NCI-H1105 treated with DMSO at 0.1 percent for 48 hours (cell line): ENCODE results near the gene ACTN4.

Experiments used
- DNase-seq: peaks from one replicate; lab custom pipeline; 2025; lab: John Stamatoyannopoulos, UW

Gene ACTN4

DNA sequence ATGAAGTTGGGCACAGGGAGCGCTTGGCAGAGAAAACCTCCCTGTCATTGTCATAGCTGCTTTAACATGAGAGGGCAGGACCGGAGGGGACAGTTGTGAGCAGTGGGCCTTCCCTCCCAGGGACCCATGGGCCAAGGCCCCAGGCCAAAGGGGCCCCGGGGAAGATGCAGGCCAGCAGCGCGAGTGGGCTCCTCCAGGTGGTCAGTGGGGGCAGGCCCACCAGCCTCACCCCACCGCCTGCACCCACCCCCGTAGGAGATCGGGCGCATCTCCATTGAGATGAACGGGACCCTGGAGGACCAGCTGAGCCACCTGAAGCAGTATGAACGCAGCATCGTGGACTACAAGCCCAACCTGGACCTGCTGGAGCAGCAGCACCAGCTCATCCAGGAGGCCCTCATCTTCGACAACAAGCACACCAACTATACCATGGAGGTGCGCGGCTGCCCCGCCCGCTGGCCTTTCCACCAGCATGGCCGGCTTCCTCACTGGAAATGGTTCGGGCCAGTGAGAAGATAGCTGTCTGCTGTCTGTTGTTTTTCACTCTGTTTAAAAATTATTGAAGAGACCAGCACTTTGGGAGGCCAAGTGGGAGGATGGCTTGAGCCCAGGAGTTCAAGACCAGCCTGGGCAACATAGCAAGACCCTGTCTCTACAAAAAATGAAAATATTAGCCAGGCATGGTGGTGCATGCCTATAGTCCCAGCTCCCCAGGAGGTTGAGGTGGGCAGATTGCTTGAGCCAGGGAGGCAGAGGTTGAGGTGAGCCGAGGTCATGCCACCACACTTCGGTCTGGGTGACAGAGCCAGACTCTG is 78.2 kb downstream of the ACTN4 start:
- no peak for DNase-seq

DNA sequence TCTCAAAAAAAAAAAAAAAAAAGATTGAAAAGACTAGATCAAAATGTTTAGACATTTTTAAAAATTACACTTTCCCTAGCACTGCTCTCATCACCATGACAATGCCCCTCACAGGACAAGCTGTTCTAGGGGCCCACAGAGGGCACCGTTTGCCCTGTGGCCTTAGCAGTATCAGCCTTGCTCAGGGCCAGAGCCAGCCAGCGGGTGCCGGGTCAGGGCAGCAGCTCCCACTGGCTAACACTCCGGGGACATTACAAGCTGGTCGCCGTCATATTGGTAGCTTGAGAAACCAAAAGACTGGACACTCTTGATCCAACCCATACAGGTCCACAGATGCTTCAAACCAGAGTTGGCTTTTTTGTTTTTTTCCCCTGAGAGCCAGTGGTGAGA is 78.8 kb downstream of the ACTN4 start:
- no peak for DNase-seq

DNA sequence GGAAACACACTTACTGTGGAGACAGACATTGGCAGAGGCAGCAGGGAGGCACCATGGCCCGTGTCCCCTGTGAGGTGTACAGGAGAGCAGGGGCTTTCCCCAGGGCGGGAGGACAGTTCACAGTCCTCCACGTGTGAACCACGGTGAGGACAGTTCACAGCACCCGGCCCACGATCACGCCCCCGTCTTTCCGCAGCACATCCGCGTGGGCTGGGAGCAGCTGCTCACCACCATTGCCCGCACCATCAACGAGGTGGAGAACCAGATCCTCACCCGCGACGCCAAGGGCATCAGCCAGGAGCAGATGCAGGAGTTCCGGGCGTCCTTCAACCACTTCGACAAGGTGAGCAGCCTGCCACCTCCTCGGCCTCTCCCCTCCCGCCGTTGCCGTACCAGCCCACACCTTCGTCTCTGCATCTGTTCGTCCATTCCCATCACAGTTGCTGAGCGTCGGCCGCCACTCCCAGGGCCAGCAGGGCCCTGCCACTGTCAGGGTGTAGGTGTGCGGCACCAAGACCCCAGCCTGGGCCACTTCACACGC is 79.4 kb downstream of the ACTN4 start:
- no peak for DNase-seq

DNA sequence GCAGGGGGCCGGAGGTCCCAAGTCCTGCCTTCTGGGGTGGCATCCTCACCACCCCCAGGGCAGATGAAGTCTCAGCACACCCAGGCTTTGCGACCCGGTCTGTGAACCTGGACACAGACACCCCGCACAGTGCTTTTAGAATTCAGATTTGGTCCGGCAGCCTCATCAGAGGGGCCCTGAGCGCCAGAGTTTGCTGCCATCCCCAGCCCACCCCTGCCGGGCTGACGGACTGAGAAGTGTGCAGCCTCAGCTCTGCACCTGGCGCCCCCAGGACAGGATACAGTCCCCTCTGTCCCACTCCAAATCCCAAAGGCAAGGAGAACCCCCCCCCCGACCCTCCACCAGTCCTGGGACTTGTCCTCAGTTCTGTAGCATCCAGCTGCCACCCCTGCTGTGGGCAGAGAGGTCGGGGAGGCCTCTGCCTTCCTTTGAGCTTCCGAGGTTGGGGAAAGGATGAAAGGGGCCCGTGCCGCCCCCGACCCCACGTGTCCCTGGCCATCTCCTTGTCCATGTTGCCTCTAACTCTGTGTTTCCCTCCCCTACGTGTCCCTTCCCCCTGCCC is 79.9 kb downstream of the ACTN4 start:
- no peak for DNase-seq

DNA sequence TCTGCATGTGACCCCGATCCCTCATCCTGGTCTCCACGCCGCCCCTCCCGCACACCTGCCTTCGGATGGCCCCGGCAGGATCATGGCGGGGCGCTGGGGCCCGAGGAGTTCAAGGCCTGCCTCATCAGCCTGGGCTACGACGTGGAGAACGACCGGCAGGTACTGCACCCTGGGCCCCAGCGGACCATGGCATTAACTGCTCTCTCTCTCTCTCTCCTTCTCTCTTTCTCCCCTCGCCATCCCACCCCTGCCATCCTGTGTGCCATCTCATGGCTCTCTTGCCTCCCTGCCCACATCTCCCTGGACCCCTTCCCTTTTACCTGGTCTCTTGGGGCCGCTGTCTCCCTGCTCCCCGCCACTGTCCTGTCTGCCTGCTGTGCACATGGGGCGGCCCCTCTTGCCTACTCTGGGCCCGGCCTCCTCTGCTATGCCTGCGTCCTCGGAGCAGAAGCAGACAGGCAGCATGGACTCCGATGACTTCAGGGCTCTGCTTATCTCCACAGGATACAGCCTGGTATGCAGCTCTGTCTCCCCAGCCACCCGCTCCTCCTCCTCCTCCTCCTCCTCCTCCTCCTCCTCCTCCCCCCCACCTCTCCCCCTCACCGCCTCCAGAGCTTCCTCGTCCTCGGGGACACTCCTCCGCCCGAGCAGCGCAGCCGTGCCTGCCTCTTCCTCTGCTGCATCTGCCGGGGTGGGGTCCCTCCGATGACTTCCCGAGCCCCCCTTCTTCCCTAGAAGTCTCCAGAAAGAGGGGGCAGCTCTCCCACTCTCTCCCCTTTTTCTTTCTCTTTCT is 80.6 kb downstream of the ACTN4 start:
- DNase-seq = no peak

DNA sequence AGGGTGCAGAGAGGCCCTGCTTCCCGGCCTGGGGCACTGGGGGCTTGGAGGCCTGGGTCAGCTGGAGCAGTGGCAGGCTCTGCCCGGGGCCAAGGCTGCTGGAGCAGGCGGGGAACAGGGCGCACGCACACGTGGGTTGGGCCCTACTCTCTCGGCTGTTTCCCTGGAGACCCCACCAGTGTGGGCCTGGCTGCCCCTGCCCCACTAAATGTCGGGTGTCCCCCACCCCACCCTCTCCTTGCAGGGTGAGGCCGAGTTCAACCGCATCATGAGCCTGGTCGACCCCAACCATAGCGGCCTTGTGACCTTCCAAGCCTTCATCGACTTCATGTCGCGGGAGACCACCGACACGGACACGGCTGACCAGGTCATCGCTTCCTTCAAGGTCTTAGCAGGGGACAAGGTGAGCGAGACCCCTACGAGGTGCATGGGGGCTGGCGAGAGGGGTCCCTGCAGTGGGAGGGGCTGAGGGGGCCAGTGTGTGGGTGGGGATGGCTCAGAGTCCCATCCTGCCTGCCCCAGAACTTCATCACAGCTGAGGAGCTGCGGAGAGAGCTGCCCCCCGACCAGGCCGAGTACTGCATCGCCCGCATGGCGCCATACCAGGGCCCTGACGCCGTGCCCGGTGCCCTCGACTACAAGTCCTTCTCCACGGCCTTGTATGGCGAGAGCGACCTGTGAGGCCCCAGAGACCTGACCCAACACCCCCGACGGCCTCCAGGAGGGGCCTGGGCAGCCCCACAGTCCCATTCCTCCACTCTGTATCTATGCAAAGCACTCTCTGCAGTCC is 81.5 kb downstream of the ACTN4 start:
- no peak for DNase-seq

DNA sequence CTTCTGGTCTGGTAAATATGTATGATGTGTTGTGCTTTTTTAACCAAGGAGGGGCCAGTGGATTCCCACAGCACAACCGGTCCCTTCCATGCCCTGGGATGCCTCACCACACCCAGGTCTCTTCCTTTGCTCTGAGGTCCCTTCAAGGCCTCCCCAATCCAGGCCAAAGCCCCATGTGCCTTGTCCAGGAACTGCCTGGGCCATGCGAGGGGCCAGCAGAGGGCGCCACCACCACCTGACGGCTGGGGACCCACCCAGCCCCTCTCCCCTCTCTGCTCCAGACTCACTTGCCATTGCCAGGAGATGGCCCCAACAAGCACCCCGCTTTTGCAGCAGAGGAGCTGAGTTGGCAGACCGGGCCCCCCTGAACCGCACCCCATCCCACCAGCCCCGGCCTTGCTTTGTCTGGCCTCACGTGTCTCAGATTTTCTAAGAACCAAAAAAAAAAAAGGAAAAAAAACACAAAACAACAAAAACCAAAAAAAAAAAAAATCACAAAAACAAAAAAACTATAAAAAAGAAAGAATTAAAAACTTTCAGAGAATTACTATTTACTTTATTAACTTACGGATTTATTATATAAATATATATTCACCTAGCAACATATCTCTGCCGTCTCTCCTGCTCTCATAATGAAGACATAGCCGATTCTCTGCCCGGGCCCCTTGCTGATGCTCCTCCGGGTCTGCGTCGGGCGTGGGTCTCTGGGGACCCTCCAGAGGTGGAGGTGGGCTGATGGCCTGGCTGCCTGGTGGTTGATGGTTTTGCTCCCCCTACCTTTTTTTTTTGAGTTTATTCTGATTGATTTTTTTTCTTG is 82.4 kb downstream of the ACTN4 start:
- DNase-seq = peak; percentile 29

DNA sequence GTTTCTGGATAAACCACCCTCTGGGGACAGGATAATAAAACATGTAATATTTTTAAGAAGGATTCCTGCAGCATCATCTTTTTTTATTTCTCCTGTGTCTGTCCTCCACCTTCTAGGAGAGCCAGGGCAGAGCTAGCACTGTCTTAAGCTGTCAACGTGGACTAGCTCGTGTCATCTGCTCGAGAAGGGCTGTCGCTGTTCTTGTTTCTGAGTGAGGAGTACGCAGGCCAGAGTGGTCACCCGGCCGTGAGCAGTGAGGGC is 83.0 kb downstream of the ACTN4 start:
- no peak for DNase-seq

DNA sequence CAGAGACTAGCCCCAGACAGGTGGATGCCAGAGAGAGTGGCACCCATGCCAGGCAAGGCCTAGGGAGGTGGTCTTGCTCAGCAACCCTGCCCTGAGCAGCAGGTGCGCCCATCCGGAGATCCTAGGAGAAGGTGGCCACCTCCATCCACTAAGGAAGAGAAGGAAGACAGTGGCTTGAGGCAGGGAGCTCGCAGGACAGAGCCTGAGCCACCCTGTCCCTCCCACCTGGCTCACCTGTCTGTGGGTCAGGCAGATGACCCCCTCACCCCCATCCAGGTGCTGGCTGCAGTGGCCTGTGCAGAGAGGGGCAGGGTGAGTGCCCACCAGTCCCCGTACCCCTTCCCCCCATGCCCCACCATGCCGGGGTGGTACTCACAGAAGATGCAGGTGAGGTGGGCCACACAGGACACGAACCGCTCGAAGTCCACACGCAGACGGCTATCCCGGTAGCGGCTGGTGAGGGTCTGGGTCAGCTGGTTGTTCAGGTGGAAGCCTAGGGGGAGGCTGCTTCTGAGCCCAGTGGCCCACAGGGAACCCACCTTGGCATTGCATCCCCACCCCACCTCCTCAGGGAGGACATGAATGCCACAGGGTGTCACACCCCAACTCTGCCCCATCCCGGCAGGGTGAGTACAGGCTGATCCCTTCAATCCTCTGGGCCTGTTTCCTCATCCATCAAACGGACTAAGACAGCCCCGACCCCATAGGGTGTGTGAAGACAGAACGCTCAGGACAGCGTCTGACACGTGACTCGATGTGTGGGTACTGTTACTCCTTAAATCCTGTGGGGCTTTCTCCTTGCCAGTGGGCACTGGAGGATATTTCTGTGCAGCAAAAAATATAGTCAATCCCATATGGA is 83.5 kb downstream of the ACTN4 start:
- DNase-seq = no peak

DNA sequence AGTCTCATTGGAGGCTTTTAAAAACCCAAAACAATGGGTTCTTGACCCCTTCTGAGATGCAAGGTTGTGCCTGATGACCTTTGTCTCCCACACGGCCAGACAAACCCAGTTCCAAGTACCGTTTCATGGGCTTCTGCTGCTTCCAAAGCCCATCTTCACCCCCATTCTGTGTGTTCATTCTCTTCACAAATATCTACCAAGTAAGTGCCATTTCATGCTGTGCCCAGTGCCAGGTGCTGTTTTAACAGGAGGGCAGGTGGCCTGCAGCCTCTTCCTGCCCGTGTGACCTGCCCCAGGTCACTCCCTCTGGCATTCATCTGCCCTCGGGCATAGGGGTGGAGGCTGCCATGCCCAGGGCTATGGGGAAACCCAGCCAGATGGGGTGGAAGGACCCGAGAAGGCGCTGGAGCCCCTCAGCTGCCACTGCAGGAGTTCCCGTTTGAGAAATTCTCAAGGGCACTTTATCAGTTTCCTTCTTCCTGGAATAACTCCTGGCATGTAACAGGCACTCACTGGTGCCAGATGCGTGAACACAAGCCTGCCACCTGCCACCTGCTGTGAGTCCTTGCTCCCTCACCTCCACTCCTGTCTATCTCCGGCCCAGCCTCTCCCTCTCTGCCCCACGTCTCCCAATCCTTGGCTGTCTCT is 84.3 kb downstream of the ACTN4 start:
- no peak for DNase-seq

DNA sequence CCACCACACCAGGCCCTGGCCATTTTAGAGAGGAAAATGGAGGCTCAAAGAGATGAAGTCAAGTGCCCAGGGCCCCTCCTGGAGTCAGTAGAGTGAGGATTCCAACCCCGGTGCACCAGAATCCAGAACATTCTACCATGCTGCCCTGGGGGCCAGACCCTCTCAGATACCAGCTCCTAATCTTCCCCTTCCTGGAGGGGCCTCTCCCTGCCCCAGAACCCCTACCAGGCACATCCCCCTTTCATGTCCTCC is 85.7 kb downstream of the ACTN4 start:
- no peak for DNase-seq

DNA sequence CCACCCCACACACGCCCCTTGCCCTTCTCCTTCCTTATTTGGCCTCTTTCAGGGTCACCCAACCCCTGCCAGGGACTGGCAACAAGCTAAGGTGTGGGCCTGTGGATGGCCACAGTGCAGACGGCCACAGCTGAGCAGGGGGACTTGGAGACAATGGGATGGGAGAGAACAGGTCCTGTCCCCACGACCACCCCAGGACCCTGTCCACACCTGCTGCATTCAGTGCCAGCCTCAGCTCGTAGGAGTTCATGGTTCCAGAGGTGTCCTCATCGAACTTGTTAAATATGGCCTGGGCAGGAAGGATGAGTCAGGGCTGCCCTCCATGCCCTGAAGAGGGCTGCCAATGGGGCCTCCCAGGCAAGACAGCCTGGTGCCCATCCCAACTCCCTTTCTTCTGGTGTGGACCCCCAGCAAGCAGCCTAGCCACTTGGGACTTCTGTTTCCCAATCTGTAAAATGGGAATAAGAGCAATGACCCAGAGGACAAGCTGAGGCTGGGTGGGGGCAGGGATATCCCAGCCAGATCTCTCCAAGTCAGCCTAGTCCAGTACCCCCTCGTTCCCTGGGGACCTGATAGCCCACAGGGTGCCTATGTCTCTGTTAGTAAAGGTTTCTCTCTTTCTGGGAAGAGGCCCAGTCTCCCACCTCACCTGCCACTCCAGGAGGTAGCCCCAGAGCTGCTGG is 86.2 kb downstream of the ACTN4 start:
- no peak for DNase-seq

DNA sequence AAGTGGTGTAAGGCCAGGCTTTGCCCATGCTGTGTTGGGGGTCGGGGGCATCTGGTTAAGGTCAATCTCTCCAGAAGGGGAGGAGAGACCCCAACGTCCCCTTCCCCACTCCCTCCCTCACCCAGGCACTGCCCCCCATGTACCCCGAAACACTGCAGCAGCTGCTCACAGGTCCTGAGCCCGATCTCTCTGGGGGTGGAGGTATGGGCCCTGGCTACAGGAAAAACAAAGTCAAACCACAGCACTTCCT is 86.7 kb downstream of the ACTN4 start:
- DNase-seq = no peak

DNA sequence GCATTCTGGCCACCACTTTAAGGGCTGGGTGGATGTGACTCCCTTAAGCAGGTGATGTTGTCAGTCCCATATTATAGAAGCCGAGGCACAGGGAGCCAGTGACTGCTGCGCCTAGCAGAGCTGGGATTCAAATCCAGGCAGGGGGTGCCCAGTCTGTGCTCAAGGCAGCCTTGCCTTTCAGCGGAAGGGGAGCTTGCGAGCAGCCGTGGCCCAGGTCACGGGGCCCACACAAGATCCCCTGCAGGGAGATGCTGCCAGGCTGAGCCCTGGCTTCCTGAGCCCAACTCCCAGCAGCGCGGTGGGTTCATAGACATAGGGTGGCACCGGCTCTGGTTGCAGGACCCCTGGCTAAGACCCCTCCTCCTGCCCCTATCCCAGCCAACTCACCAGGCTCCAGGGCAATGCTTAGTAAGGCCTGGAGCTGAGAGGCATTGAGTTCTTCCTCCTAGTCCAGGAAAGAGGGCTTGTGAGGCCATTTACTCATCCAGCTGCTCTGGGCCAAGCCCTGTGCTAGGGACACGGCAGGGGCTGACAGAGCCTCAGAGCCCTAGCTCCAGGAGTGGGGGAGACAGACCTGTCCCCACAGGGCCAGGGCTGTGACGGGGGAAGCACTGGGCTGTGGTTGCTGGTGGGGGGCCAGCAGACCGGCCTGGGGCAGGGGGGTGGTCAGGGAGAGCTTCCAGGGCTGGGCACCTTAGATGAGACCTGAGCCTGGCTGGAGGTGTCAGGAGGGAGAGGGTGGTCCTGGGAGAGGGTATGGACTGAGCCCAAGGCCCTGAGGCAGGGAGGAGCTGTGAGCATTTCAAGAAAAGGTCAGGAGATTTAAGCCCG is 87.2 kb downstream of the ACTN4 start:
- DNase-seq = no peak

DNA sequence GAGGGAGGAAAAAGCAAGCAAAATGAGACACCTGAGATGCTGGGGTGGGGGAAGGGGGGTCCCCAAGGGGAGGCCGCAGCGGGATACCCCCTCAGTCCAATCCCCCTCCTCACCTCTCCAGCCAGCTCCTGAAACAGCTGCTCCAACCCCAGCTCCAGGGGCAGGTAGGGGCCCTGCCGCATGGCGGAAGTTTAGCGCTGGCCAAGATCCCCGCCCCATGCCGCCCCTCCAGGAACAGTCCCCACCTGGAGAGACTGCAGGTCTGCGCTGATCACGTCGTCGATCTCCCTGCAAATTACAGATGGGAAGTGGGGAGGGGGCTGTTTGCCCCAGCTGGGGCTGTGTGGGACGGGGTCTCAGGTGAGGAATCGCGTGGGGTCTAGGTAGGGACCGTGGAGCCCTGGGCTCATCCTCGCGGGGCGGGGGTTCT is 87.8 kb downstream of the ACTN4 start:
- DNase-seq = peak; percentile 47

DNA sequence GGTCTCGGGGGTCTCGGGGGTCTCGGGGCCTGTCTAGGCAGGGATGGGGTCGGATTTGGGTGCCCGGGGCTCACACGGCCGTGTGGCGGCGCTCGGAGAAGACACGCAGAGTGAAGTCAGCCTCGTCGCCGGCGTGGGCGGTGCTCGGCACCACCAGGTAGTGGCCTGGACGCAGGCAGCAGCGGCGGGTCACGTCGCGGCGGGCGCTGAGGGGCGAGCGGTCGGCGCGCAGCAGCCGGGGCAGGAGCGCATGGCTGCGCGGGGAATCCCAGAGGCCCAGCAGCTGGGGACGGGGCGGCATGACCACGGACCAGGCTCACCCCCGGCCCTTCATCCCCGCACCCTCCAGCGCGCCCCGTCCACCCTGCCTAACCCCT is 88.6 kb downstream of the ACTN4 start:
- peak; percentile 38 for DNase-seq

DNA sequence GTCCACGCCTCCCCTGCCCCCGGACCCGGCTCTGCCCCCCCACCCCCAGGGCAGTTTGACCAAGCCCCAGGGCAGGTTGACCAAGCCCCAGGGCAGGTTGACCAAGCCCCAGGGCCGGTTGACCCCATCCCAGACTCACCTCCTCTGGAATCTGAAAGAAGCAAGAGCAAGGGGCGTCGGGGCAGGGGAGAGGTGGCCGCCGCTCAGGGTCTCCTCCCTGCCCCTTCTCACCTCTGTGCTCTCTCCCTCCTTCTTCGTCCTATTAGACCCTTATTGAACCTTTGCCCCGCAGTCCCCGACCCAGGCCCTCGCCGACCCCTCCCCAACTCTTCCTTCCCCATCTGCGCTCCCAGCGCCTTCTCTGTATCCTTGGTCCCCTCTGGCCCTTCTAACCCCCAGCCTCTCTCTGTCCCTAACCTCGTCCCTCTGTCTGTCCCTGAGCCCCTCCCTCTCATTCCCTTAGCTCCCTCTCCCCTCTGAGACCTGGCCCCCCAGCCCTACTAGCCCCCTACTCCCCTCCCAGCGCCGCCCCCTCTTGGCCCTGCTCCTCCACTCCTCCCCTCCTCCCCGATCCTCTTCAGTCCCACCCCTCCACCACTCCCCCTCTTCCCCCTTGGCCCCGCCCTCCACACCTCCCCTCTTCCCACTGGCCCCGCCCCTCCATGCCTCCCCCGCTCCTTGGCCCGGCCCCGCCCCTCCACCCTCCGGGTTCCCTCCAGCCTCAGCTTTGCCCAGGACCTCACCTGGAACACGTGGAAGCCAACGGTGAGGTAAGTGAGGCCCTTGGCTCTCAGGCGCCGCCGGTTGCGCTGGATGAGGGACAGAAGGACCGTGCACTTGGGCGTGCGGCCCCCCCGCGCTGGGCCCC is 89.2 kb downstream of the ACTN4 start:
- no peak for DNase-seq

DNA sequence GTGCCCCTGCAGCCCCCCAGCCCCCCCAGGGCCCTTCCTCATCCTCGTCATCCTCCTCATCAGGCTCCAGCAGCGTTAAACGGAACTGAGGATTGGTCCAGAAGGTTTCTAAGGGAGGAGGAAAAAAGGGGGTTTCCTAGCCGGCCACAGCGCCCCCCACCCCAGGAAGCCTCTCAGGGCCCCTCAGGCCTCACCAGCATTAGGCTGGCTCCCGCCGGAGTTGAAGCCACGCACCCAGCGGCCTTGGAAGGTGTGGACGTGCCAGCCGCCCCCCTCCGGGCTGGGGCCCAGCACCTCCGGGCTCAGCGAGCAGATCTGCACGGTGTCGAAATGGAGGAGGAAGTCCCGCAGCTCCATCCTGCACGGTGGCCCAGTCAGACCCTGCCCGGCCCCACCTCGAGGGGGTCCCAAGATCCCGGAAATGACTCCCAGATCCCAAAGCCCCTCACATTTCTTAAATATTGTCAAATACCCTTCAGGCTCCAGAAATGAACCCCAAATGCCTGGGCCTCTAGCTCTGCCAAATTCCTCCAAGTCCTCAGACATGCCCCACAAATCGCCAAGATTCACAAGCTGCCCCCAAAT is 89.9 kb downstream of the ACTN4 start:
- no peak for DNase-seq
